GM21390 (cell line): ENCODE results near the gene TRIM37.

Experiments
- ATAC-seq: cut with Tn5 transposase; IDR thresholded peaks from one replicate; pipeline ENCODE4 v1.9.1; 2021; ENCODE audit not compliant: unreplicated experiment

Gene TRIM37

DNA sequence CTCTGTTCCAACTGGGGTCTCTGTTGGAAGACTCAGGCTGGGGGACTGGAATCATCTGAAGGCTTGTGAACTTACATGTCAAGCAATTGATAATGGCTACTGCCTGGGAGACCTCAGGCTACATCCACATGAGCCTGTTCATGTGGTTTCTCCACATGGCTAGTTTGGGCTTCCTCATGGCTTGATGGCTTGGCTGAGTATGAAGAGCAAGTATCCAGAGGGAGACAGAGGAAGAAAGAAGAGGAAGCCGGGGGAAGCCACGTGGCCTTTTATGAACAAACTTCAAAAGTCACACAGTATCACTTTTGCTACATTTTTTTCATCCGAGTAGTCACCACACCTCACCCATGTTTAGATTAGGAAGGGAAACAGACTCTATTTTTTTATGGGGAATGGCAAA lies 158.9 kb downstream of the TRIM37 start:
- ATAC-seq = no peak

DNA sequence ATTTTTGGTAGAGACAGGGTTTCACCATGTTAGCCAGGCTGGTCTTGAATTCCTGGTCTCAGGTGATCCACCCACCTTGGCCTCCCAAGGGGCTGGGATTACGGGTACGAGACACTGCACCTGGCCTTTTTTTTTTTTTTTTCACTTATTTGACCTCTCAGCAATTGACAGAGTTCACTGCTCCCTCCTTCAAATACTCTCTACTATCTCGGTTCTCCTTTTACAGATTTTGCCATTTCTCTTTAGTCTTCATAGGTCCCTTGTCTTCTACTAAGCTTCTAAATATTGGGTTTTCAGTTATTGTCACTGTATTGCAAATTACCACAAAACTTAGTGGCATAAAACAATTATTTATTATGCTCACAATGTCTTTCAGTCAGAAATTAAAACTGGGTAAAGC lies 159.3 kb downstream of the TRIM37 start:
- no peak for ATAC-seq

DNA sequence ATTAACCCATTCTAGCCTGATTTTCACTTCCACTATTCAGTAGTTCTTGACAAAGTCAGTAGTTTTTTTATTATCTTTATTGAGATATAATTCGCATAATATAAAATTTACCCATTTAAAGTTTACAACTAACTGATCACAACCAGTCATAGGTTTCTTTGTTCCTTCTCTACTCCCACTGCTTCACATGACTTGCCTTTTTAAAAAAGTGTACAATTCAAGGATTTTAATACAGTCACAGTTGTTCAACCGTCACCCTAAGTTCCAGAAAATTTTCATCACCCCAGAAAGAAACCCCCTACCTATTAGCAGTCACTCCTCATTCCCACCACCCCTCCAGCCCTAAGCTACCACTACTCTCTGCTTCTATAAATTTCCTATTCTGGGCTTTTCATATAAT lies 162.5 kb downstream of the TRIM37 start:
- no peak for ATAC-seq

DNA sequence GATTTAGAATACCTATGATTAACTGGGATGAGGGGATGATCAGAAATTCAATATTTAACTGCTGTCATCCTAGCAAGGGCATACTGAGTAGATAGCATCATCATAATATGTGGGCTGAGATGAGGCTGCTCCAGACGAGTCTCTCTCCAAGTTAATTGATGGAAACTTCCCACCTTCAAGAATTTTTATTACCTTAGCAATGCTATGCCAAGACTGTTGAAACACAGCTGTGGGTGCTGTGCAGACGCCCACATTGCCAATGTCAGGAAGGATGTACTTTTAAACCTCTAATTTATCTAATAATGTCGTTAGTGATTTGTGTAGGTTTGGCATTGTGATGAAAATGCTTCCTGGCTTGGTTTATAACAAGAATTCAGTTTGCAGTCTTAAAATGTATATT lies 170.4 kb downstream of the TRIM37 start:
- ATAC-seq = no peak

DNA sequence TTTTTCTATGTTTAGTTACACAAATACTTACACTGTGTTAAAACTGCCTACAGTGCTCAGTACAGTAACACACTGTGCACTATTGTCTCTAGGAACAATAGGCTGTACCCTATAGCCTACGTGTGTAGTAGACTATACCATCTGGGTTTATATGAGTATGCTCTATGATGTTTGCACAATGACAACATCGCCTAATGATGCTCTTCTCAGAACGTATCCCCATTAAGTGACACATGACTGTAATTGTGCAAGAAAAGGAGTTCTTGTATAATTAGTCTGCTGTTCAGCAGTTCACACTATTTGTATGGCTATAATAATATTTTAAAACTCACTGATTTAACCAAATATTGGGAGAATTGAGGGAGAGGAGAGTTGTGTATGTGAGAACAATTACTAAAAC lies 173.7 kb downstream of the TRIM37 start:
- ATAC-seq = no peak
